GM19351 (cell line): Measurements from ENCODE around the gene TIAM1.

Experiments used
- ATAC-seq: cut with Tn5 transposase; IDR thresholded peaks from one replicate; pipeline ENCODE4 v1.9.1; 2021; ENCODE audit warnings: mild to moderate bottlenecking, moderate library complexity; ENCODE audit not compliant: unreplicated experiment

TIAM1 gene

DNA sequence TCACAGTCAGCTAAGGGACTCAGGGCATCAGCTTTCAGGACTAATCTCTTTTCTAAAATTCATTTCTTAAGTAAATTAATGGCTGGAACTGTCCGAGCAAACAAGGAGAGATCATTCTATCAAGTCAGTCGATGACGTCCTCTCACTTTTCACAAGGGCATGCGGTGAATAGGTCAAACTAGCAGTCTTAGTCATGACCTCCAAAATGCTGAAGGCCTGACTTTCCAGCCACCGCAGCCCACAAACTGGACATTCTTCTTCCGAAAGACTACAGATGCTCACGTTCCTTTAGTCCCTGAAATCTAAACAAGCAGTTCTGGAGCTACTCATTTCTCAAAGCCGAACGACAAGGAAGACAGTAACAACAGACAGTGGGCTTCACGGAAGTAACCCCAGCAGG lies 127.9 kb downstream of the TIAM1 start:
- ATAC-seq, result no peak

DNA sequence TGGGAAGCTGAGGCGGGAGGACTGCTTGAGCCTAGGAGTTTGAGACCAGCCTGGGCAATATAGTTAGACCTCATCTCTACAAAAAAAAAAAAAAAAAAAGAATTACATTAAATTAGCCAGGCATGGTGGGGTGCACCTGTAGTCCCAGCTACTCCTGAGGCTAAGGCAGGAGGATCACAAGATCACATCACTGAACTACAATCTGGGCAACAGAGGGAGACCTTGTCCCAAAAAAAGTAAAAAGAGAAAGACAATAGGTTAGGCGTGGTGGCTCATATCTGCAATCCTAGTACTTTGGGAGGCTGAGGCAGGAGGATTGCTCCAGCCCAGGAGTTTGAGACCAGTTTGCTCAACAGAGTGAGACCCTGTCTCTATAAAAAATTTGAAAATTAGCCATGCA lies 130.3 kb downstream of the TIAM1 start:
- no peak for ATAC-seq

DNA sequence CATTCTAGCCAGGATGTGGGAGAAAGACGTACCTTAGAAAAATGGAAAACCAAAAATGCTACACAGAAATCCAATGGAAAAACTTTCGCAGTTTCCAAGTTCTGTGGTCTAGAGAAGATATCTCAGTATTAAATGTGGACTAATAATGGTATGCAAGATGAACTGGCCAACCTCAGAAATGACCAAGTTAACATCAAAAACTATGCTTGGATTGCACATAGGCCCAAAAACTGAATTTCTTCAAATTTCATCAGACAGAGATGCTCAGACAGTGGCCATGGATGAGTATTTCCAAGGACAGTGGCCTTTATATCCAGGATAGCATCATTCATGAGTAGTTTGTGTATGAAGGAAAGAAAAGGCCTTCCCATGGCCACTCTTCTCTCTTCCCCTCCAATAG lies 132.2 kb downstream of the TIAM1 start:
- no peak for ATAC-seq

DNA sequence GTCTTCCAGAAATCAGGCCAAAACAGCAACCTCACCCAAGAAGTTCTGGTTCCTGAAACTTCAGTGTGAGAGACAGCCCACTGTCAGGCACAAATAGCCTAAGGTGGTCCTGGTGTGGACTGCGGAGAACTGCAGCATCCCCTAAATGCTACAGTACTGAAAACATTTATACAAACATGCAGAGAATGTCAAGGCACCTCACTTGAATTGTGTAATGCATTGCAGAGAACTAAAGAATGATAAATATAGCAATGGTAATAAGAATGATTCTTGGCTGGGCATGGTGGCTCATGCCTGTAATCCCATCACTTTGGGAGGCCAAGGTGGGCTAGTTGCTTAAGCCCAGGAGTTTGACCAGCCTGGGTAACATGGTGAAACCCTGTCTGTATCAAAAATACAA lies 138.6 kb downstream of the TIAM1 start:
- ATAC-seq, result no peak

DNA sequence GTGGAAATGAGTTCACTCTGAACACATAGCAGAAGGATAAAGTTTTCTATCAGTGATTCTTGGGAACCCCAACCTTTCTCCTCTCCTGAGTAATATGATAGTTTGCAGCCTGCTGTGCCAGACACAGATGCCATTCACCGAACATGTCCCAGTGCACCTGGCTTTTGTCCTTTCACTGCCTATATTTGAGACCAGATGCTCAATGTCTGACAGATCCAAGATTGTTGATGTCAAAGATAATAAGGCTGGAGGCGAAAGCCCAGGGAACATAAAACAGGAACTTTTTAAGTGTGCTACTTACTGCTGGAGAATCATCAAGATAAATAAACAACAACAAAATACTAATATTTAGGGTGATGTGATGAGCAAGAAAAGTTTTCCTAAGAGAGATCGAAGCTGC lies 139.3 kb downstream of the TIAM1 start:
- no peak for ATAC-seq

DNA sequence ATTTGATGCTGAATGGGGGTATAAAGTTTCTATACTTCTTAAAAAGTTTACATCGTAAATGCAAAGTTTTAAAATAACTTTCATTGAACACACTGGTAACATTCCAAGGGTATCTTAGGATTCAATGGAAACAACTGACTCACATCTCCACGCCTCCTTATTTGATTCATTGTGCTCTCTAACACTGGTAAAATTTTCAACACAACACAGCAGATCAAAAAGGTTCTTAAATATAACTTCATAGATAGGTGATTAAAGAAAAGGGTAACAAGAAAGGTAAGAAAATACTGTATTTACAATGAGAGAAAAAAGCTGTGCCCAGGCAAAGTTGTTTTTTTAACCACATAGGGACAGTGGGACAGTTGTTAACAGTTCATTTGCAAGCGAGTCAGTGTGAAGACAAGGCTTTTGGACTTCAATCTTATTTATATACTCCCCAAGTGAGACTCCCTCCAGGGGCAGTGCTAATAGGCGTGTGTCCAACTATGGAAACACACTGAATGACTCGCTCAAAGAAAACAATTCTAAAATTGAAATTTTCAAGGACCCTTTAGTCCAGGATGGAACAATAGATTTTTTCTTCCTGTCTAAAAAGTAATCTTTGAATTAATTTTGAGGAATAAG lies 140.5 kb downstream of the TIAM1 start:
- ATAC-seq, result no peak

DNA sequence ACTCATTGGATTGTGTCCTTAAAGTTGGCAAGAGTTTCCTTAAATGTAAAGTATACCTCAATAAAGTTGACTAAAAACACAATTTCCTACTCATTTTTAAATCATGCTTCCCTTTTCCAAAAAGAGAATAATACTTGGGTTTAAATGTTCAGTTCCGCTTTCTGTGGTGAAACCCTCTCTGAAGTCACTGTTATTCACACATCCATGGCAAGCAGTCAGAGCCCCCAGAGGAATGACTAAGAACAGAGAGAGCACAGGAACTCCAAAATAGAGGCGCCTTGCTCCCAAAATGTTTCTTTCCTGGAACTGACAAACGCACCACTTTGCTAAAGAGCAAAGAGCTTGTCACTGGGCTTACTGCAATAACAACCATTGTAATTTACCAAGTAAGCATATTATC lies 142.5 kb downstream of the TIAM1 start:
- ATAC-seq, result peak; percentile 78

DNA sequence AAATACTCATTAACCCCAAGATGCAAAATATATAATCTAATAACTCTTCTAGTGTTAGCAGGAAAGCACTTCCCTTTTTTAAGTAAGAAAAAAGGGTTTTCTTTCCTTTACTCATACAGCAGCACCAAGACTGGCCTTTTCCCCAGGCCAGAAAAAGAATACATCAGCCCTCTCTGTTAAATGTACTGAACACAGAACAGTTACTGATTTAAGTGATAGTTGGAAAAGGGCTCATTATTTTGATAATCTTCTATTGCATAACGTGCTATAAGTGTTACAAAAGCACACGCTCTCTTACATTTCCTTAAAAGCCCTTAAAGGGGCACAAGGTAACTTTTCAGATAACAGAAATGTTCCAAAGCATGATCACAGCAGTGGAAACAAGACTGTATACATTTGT lies 142.9 kb downstream of the TIAM1 start:
- peak; percentile 14 for ATAC-seq

DNA sequence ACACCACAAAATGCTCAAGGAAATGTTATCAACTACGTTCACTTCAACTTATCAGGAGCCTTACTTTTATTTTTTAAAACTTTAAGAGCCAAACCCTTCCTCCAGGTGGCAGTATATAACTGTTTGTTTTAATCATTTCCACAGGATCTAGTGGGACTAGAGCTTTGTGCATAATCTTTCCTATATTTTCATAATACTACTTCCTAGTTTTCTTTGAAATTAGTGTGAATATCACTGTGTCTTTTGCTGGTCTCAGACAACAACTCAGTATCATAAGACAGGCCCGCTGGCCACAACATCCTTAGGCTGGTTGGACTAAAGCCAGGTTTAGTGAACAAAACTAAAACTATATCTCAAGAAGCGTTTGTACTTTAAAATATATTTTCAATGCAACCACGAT lies 145.5 kb downstream of the TIAM1 start:
- ATAC-seq, result no peak

DNA sequence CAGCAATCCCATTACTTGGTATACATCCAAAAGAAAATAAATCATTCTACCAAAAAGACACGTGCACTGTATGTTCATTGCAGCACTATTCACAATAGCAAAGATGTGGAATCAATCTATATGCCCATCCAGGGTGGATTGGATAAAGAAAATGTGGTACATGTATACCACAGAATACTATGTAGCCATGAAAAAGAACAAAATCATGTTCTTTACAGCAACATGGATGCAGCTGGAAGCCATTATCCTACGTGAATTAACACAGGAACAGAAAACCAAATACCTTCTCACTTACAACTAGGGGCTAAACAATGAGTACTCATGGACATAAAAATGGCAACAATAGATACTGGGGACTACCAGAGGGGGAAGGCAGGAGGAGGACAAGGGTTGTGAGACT lies 147.3 kb downstream of the TIAM1 start:
- ATAC-seq, result no peak

DNA sequence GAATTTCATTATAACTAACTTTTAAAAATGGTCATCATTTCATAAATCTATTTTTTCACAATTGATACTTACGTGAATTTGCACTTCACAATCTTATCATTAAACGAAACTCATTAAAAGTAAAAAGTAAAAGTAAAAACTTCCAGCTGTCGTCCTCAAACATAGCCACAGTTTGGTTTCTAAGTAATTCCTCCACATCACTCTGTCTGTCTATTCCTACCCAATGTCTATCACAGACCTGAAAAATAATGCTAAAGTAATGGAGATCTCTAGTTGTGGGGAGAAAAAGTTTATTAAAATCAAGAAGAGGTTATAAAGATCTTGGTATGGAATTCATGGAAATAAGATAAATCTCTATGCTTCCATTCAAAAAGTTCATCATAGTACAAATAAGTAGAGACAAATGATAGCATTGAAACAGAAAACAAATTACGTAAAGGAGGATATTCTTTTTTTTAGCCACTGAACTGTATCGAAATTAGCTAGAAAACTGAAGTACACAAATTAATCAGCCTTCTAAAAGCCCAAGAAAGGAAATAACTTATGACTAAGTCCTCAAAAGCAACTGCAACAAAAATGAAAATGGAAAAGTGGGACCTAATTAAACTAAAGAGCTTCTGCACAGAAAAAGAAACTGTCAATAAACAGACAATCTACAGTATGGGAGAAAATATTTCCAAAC lies 148.6 kb downstream of the TIAM1 start:
- ATAC-seq, result no peak

DNA sequence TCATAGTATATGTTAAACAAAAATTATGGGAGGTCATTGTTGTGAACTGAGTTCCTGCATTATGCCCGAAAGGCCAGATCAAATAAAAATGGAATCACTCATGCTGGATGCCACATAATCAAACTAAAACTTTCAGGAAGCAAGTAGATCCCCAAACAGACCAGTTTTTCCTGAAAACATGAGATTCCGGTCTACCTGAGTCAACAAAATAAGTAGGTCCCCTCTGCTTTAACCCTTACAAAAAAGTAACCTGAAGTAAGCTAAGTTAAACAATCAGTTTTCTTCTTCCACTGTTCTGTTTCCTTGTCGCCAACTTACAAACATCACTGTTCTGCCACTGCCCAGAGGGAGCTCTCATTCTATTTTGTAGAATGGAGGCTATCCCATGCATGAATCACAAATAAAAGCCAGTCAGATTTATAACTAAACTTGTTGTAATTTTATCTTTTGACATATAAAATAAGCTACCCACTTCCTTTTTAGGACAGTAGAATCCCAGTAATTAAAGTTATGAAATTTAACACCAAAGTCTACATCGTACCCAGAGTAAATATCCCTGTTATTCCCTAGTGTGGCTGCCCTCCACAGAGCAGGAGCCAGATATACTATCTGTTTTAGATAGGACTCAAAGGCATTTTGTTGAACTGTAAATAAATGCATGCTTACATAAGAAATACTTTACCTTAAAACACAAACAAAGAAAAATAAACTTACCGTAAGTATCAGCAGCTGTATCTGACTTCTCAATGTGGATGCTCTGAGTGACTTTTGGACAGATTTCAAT lies 149.4 kb downstream of the TIAM1 start:
- no peak for ATAC-seq

DNA sequence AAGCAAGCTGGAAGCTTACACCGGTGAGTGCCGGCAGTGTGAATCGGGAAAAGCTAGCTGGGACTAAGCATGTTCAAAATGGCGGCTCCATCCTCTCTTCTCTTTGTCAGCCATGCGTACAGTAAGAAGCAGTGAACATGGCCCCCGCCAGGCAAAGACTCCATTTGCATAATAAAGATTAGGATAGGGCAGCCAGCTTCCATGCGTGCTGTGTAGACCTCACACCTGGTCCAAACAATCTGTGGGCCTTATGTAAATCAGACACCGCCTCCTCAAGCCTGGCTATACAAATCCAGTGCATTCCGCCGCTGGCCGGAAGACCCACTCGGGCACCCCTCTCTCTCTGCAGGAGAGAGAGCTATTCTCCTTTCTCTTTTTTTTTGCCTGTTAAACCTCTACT lies 150.3 kb downstream of the TIAM1 start:
- no peak for ATAC-seq

DNA sequence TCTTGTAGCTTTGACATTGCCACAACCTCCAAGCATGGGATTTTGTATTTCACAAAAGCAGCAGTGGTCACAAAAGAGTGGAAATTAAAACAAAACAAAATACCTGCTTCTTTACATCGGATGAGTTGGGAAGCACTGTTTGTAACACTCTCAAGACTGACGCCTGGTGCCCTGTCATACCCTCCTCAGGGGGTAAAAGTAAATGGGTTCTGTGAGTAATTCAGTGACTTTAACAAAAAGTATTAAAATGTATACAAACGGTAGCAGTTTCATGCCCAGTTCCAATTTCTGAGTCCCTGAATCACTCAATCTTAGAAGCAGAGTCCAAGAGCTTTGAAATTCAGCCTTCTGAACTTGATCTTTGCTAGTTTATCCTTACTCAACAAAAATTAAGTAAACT lies 152.5 kb downstream of the TIAM1 start:
- no peak for ATAC-seq

DNA sequence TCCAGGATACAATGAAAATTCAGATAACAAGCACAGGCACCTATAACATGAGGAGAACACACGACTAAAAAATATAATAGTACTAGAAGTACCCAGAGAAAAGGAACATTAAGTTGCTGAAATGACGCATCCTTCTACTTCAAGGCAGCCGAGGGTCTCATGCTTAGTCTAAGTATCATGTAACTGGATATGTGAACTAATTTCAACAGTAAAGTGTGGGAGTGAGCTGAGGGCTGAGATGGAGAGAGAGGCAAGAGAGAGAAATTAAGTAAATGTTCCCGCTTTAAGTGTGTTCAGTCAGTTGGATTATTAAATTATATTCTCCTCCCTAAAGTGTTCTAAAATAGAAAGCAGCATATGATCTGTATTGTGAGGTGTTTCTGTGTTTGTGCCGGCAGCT lies 153.5 kb downstream of the TIAM1 start:
- no peak for ATAC-seq

DNA sequence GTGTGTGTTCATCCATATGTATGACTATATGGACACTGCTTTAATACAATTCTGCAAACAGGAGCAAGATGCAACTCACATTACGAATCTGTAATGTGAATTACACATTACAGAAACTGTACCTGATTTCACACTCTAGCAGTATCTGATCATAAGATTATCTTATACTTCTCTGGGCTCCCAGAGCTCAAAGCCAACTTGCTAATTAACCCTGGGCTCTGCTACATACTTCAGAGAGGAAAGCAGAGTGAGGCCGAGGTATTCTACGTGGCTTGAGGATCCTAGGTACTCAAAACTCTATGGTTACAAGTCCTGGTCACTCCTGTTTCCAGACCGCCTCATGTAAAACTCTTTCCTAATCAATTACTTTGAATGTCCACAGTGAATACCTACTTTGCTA lies 156.6 kb downstream of the TIAM1 start:
- ATAC-seq, result no peak

DNA sequence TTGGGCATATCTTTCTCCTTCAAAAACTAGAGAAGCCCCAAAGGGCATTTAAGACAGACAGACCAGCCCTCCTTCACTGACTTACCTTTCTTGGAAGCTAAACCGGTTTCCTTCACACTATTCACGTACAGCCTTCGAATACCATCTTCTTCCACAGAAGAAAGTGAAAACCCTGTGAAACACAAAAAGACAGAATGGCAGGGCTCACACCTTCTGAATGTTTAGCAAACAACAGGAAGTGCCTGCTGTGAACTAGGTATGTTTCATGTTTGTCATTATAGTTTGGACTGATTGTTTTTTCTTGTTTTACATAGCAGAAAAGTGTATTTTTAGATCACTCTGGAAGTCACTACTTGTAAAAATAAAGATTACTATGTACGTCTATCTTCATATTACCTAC lies 157.1 kb downstream of the TIAM1 start:
- ATAC-seq, result no peak

DNA sequence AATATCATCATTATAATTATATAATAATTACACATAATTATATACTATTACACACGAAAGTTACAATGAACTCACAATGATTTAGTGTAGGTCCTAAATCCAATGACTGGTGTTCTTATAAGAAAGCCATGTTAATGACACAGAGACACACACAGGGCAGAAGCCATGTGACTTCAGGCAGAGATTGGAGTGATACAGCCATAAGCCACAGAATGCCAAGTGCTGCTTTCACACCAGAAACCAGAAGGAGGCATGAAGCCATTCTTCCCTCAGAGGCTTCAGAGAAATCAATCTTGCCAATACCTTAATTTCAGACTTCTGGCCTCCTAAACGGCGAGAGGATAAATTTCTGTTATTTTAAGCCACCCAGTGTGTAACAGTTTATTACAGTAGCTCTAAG lies 158.4 kb downstream of the TIAM1 start:
- ATAC-seq, result no peak

DNA sequence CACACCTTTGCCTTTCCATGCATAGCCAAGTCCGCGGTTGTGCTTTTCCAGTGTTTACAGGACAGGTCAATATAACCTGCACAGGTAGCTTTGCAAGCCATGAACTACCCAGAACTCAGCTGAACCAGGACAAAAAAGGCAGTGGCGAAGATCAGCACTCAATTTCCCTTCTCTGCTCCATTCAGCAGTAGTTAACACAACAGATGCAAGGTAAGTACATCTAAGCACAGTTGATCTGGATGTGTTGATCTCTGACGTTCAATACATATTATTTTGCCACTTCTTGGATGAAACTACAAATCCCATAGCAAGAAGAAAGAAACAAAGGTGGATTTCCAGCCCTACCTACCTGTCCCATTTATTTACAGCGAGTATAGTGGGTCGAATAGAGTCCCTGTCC lies 159.2 kb downstream of the TIAM1 start:
- no peak for ATAC-seq

DNA sequence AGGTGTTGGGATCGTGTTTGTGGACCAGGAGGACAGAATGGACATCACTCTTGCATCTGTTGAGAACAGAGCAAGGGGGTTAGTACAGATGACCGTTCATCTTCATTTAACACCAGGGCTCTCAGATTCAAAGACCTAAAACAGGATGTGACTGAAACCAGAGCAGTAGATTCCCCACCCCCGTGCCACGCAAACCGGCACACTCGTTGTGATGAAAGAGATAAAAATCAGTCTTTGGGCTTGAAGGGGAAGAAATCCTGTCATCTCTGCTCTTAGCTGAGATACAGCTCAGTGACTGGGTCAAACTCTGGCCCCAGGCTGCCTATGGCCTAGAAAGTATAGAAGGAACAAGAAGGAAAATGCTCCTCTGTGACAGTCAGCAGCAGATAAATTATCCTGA lies 159.6 kb downstream of the TIAM1 start:
- peak; percentile 47 for ATAC-seq

DNA sequence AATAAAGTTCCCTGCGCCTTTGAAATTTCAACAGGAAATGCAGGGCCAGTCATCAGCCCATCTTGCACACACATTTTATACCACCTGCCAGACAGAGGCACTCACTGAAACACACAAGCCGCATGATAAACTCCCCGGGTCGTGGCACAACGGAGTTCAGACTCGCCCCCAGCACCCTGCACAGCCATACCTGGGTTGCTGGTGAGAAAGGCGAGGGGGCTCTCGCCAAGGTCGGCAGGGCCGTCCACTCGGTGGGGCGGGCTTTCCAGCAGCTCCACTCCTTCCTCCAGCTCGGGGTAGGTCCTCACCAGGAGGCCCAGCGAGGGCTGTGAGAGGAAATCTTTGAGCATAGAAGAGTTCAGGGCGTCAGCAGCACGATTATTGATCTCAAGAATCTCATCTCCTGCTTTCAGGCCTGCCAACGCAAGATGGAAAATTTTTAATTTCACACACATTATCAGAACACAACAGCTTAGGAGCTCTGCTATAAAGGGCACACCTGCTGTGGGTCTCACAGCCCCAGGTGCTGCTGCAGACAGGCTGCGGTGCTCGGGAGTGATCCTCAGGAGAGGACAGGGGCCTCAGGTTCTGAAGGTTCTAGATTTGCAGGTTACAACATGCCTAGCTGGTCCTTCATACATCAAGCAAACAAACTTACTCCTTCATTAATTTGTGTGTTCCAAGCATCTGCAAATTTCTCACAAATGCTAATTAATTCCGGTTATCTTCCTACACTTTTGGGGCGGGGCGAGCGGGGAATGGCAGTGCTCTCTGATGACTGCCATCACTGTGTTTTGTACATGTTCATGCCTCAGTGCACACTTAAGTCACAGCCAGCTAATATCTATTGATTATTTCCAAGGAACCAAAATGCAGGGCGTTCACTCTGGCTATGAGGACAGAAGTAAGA lies 161.6 kb downstream of the TIAM1 start:
- no peak for ATAC-seq
